Stimulated activated CD4-positive, alpha-beta T cell treated with anti-CD3 and anti-CD28 coated beads, Interleukin-4, amount 100 ng/mL, for 24 hours (primary cell): ENCODE measurements around the gene CLDN5.
"Not testable (repeated sequence)": the region's sequence is repeated elsewhere in the genome, so short reads cannot be mapped to it uniquely, and the experiment has no call there.

Experiments
- DNase-seq: peaks from one replicate; pipeline ENCODE4 v3.0.0-alpha.2; 2020

The CLDN5 gene, protein sequence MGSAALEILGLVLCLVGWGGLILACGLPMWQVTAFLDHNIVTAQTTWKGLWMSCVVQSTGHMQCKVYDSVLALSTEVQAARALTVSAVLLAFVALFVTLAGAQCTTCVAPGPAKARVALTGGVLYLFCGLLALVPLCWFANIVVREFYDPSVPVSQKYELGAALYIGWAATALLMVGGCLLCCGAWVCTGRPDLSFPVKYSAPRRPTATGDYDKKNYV

DNA sequence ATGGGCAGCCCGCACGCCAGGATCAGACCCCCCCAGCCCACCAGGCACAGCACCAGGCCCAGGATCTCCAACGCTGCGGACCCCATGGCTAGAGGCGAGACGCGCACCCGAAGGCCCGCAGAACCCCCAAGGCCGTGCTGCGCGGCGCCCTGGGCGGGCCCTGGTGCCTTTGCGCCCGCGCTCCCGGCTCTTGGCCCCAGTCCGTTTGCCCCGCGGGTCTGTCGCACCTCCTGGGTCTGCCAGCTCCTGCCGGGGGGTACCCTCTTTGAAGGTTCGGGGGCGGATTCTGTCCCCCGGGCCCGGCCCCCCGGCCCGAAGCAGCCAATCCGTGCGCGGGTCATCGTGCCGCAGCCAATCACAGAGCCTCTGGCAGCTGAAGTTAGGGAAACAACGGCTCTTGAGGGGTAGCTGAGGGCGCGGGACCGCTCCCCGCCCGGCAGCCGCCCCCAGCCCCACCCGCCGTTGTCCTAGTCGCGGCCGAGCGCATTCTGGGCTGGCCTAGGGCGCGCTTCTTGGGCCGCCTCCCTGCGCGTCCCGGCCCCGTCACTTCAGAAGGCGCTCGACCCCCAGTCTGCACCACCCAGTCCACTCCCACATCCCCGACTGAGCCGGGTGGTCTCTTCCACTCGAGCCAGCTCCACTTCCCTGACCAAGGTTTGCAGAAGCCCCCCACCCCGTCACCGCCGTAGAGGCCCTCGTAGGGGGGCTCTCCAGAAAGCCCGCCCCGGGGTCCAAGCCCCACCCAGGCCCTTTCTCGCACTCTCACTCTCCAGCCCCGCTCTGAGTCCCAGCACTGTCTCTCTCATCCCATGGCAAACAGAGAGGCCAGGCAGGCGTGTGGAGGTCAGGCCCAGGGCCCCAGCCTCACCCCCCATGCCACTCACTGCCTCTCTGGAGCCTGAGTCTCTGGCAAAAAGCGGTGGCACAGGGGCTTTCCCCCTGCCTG lies at the start of gene CLDN5:
Gene CLDN5, minus strand, starts transcription at position 241 of the 946 bp plus-strand sequence. Its CDS starts 155 bp downstream, at position 86.
- no peak for DNase-seq

DNA sequence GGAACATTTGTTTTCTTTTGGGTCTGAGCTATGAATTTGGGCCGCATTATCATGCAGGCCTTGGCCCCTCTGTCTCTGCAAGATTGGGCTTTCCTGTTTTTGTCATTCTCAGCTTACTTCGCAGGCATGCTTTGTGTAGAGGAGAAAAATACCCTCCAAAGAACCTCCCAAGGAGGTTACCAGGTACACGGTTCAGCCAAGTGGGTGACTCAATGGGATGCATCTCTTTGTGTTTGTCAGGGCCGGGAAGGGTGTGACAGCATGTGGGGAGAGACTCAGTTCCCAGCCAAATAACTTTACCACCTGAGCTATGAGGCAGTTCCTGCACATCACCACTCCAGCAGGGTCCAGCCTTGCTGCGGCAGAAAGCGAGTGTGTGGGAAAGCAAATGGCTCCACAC lies 47.8 kb upstream of the CLDN5 start:
- DNase-seq = no peak

DNA sequence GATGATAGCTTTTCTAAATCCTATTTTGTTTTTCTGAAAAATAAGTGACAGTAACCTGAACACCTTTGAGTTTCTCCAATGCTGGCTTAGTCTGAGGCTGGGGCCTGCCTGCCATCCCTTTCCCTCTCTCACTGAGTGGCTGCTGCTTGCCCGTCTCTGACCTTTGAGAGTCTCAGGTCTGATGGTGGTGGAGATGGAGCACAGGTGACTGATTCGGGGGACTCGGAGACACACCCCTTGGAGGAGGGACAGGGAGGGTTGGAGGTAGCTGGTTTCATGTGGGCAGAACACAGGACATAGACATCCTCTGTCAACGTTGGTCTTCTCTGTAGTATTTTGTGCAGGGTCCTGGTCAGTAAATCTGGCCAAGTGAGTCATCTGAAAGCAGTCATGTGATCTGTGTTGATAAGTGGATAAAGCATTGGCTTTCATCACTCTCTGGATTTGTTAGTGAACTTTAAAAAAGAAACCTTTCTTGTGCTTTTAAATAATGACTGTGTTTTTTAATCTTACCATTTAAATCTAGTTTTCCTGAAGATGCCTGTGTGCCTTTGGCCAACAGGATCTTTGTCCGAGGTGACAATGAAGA lies 47.1 kb upstream of the CLDN5 start:
- no peak for DNase-seq

DNA sequence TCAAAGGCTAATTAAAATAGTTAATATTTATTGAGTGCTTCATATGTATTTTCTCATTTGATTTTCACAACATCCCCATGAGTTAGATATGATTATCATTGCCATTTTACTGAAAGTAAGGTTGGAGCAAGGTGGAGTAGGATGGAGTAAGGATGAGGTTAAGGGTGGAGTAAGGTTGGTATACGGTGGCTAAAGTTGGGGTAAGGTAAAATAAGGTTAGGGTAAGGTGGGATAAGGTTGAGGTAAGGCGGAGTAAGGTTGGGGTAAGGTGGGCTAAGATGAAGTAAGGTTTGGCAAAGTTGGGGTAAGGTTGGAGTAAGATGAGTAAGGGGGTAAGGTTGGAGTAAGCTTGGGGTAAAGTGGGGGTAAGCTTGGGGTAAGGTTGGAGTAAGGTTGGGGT lies 45.8 kb upstream of the CLDN5 start:
- no peak for DNase-seq

DNA sequence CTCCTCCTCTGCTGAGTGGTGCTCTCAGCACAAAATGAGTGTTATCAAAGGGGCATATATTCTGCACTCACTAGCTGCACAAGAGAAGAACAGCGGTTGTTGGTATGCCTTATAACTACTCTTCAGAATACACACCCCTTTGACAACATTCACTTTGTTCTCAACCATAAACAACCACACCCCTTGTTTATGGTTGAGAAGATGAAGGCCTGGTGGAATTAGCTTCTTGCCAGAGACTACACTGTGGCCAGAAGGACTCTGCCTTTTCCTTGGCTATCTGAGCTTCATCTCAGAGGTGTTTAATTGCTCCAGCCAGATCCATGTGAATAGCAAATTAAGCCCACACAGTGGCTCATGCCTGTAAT lies 45.0 kb upstream of the CLDN5 start:
- DNase-seq = no peak

DNA sequence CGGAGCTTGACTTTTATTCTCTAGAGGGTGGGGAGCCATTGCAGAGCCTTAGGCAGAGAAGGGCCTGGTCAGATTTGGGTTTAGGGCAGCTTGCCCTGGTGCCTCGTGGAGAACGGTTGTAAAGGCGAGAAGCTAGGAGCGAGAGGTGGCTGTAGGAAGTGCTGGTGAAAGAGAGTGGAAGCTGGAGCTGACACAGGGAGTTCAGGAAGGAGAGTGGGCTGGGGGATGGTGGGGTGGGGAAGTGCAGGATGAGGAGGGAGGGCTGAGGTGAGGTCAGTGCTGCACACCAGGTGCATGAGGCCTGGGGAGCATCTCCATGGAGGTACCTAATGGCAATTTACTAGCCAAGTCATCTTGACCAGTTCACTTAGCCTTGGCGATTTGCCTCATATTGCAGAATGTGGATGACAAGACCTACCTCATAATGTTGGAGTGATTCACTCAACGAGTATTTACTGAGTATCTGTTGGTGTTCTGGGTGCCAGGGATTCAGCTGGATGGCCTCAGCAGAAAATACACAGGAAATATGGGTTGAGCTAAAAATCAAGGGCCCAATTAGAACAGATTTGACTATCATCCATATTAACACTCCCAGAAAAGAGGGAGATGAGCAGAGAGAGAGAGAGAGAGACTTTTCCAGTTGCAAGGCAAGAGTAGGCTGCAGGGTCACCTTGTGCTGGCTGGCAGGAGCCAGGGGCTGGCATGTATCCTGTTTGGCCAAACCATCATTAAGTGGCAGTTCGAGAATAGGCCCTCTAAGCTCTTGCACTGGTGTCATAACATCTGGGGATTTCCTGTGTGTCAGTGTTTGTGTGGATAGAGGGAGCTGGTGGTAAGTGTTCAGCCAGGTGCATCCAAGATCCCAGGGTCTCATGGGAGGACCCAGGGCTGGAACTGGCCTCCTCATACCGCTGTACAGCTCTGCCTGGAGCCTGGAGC lies 44.4 kb upstream of the CLDN5 start:
- DNase-seq = no peak

DNA sequence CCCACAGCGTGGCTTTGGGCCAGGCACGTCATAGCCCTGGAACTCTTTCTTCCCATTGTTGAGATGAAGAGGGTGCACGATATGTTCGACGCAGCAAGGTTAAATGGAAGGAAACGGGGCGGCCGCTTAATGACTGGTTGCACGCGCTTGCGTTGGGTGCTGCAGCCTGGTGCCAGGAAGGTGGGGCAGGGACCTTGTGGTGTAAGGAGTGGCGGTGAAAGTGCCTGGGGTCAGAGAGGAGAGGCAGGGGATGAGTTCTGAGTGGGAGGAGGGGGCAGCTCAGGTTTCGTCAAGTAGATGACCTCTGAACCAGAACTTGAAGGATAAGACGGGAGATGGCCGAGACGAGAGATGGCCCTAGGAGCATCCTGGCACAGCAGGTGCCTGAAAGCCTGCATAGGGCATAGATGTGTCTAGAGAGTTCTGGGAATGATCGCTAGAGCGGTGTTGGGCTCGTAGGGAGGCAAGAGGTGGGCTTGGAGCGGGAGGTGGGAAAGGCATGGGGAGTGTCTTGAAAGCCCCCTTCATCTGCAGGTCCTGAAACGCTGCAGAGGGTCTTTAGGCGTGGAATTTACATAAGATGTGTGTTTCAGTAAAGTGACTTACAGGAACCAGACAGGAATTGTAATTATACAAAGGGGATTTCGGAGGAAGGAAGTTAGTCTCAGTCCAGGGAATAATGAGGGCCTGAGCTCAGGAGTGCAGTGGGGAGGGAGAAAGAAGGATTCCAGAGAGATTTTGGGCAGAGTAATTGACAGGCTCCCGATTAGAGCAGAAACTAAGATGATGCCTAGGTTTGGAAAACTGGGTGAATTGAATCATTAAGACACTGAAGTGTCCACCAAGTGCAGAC lies 43.2 kb upstream of the CLDN5 start:
- DNase-seq = no peak

DNA sequence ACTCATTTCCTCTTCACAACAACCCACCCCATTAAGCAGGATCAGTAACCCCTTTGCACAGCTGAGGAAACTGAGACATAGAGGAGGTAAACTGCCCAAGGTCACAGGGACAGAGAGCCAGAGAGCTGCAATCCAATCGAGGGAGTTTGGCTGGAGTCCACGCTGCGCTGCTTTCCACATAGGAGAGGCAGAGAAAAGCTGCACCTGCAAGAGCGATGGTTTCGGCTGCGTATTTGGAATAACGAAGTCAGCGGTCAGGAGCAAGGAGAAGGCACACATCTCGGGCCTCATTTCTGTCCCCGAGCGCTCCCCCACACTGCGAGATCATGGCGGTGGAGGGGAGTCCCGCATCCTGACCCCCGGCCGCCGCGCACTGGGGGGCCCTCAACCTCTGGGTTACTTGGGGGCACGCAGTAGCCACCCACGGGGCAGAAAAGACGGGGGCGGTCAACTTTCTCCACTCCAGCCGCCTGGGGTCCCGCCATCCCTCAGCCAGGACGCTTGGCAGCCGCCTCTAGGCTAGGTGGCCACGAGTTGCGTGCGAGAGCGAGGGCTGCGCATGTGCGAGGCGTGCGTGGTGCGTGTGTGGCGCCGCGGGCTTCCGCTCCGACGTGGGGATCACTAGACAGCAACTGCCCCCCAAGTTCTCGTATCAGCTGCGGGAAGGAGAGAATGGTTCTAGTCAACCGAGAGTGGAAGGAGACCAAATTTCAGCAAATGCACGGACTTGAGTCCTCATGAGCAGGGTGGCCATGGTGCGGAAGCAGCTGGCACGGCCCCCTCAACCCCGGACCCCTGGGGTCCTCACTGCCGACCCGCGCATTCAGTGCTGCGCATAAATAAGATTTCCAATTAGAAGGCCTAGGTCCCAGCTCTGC lies 42.3 kb upstream of the CLDN5 start:
- DNase-seq = no peak

DNA sequence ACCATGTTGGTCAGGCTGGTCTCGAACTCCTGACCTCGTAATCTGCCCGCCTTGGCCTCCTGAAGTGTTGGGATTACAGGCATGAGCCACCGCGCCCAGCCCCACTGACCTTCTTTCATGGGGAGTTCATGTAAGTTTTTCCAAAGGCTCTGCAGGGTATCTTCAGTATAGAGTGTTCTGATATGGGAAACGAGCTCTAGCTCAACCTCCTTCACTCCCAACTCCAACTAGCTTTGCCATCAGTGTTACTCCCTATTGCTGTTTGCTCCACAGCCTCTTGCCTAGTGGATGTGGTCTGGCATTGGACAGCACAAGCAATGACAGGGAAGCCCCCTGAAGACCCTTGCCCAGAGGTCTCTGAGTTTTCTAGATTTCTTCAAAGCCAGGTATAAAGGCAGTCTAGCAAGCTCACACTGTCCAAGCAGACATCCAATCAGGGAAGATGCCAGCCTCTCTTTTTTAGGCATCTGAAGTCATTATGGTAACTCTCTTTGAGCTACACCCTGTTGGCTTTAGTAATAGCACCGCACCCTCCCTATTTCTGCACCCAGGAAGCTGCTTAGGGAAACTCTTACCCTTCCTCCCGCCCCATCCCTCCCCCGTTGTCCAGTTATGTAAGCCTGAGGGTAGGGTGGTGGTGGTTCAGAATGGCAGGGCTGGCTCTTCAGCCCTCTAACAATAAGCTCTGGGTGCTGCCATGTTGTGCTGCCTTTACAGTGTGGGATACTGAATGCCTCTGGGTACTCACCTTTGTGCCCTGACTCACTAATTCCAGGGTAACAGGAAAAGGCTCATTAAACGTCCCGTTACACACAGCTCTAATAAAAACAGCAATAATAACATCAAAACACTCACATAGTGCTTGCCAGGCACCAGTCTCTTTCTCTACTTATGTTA lies 41.4 kb upstream of the CLDN5 start:
- DNase-seq = no peak

DNA sequence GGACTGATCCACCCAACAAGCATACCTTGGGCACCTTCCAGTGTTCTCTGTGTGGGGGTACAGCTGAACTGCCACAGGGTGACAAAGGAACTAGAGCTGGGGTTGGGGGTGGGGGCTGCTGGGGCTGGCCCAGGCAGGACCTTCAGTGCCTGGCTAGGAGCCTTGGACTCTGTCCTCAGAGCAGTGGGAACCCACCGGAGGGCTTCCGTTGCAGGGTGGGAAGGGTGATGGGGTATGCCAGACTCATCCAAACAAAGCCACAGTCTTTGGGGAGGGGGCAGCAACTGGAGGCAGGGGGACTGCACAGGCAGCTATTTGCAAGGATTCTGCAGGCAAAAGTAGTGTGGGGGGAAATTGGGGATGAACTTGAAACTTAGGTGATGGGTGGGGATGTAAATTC lies 35.7 kb upstream of the CLDN5 start:
- no peak for DNase-seq

DNA sequence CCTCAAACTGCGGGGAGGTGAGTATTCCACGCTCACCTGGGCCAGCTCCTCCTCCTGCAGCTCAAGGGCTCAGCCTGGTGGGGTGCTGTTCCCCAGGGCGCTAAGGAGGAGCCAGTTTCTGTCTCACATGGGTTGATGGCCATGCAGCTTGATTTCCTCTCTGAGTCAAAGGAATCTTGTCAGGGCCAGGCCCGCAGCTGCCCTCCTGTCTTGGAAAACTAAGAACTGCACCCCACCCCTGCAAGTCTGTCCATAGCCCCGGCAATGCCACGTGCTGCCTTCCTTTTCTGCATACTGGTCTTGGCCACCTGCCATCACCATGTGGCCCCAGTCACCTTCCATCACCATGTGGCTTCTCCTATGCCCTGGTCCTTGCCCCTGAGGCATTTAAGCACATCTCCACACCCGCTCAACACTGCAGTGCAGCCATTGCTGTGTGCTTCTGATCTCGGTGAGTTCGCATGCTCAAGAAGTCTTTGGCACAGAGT lies 35.2 kb upstream of the CLDN5 start:
- DNase-seq = no peak

DNA sequence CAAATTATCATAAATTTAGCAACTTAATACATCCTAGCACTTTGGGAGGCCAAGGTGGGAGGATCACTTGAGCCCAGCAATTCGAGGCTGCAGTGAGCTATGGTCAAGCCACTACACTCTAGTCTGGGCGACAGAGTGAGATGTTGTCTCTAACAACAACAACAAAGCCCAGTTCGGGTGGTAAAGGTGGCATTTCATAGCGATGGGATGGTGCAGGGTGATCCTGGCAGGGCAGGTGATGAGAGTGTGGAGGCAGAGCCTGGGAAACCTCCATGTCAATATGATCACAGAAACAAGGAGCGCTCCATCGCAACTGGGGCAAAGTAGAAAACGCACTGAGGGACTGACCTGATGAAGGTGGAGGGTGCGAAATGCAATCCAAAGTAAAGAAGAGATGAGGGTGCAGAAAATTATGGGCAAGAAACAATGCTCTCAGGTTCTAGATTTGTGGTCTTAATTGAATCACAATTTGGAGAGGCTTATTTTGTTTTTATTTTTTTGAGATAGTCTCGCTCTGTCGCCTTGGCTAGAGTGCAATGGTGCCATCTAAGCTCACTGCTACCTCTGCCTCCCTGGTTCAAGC lies 32.8 kb upstream of the CLDN5 start:
- no peak for DNase-seq

DNA sequence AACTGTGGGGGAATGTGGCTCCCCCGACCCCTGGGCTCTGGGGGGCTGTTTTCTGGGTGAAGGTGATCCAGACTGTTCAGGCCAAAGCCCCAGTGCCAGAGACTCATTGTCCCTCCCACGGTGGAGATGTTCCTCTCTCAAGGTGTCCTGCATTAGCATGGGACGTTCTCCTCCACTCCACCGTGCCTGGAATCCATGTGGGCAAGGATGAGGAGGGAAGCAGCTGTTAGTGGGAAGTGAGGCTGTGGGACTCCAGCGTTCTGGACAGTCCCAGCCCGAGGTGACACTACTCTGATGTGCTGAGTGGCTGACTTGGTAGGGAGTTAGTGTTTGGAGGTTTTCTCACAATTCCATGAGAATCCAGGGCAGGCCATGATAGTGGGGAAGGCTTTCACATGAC lies 31.4 kb upstream of the CLDN5 start:
- DNase-seq = no peak

DNA sequence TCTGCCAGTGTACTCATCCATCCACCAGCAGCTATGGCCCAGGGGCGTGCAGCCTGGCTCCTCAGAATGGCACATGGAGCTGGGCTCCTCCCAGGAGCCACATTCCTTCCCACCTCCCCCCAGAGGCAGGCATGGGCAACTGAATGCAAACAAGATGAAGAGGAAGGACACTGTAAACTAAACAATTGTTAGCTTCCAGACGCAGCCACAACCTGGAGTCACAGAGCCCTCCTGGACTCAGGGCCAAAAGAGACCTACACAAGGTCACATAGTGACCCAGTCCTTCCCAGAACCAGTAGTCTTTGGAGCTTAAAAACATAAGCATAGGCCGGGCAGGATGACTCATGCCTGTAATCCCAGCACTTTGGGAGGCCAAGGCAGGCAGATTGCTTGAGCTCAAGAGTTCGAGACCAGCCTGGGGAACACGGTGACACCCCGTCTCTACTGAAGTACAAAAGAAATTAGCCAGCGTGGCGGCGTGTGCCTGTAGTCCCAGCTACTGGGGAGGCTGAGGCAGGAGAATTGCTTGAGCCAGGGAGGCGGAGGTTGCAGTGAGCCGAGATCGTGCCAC lies 30.7 kb upstream of the CLDN5 start:
- no peak for DNase-seq

DNA sequence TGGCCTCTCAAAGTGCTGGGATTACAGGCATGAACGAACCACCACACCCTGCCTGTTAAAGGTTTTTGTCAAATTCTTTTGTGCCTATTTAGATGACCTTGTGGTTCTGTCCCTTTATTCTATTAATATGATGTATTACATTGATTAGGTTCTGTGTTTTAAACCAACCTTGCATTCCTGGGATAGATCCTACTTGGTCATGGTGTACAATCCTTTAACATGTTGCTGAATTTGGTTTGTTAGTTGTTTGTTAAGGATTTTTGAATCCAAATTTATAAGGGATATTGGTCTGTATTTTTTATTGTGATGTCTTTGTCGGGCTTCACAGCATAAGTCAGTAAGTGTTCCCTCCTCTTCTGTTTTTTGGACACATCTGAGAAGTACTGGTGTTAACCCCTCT lies 29.0 kb upstream of the CLDN5 start:
- no peak for DNase-seq

DNA sequence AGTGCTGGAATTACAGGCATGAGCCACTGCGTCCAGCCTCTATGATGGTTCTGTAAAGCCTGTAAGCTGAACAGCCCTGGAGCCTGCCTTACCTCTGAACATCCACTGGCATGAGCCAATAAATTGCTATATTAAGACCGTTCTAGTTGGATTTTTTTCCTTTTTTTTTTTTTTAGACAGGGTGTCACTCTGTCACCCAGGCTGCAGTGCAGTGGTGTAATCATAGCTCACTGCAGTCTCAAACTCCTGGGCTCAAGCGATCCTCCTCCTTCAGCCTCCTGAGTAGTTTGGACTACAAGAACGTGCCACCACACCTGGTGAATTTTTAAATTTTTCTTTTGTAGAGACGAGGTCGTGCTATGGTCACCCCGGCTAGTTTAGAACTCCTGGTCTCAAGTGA lies 26.2 kb upstream of the CLDN5 start:
- no peak for DNase-seq

DNA sequence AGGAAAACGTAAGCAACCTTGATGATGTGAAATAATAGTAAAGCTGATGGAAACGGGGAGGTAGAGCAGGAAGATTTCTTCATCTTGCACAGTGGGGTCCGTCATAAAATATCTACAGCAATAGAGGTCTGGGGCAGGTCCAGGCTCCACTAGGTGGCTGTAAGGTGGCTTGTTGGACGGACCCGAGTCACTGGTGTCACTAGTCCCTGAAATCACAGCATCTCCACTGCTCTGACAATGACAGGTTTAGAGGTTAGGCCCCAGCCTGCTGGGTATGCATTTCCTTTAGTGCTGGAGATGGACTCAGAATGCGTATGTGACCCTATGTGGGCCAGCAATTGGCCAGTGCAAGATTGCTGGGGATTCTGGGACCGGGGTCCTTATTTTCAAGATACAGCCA lies 25.2 kb upstream of the CLDN5 start:
- DNase-seq = no peak

DNA sequence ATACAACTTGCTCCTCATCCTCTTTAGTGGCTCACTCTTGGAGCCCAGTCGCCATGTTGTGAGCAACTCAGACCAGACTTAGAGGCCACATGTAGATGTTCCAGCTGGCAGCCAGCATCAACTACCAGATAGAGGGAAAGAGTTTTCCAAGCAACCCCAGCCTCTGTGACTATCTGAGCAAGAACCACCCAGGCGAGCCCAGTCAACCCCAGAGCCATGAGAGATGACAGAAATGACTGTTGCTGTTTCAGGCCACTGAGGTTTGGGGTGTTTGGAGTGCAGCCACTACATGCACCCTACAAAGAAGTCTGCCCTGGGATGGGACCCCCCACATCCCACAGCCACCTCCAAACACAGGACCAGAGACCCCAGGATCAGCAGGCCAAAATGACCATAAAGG lies 24.8 kb upstream of the CLDN5 start:
- DNase-seq = no peak

DNA sequence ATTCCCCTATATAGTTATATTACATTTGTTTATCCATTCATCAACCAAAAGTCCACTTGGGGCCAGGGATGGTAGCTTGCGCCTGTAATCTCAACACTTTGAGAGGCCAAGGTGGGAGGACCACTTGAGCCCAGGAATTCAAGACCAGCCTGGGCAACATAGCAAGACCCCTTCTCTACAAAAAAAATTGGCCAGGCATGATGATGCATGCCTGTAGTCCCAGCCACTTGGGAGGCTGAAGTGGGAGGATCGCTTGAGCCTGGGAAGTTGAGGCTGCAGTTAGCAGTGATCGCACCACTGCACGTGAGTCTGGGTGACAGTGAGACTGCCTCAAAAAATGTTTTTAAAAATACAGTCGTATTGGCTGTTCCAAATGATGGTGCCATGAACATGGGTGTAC lies 24.2 kb upstream of the CLDN5 start:
- not testable (repeated sequence) for DNase-seq
